ENCODE measurements around the gene EPB41.

The EPB41 gene

GRCh38 chr1:29142714-29143113, 228.3 kb downstream of the EPB41 start:
- TF ChIP-seq ZNF830 (tag by site-specific recombination; IDR thresholded peaks at IDR 0.05; ENCODE audit: low read depth) (no peak), ZNF521 (tag by site-specific recombination; IDR thresholded peaks at IDR 0.05) (no peak), IKZF3 (tag by site-specific recombination; IDR thresholded peaks at IDR 0.05) (no peak)
- TF ChIP-seq, protein P1, sequence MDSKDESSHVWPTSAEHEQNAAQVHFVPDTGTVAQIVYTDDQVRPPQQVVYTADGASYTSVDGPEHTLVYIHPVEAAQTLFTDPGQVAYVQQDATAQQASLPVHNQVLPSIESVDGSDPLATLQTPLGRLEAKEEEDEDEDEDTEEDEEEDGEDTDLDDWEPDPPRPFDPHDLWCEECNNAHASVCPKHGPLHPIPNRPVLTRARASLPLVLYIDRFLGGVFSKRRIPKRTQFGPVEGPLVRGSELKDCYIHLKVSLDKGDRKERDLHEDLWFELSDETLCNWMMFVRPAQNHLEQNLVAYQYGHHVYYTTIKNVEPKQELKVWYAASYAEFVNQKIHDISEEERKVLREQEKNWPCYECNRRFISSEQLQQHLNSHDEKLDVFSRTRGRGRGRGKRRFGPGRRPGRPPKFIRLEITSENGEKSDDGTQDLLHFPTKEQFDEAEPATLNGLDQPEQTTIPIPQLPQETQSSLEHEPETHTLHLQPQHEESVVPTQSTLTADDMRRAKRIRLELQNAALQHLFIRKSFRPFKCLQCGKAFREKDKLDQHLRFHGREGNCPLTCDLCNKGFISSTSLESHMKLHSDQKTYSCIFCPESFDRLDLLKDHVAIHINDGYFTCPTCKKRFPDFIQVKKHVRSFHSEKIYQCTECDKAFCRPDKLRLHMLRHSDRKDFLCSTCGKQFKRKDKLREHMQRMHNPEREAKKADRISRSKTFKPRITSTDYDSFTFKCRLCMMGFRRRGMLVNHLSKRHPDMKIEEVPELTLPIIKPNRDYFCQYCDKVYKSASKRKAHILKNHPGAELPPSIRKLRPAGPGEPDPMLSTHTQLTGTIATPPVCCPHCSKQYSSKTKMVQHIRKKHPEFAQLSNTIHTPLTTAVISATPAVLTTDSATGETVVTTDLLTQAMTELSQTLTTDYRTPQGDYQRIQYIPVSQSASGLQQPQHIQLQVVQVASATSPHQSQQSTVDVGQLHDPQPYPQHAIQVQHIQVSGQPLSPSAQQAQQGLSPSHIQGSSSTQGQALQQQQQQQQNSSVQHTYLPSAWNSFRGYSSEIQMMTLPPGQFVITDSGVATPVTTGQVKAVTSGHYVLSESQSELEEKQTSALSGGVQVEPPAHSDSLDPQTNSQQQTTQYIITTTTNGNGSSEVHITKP (tag by site-specific recombination; IDR thresholded peaks at IDR 0.05): no peak
- ChIA-PET POLR2A (no interaction called here), CTCF (no interaction called here)
- Histone ChIP-seq H3K36me3 (ENCODE audit: control insufficient read depth in 2 of 2, insufficient read depth in 1 of 2, low read length in 2 of 2) (peaks cover 23 to 32% of the 10 kb centered on the region in 2 experiments), H3K9me3 (ENCODE audit: control insufficient read depth, insufficient read depth, low read depth, low read length) (no peaks in the 10 kb centered on the region), H3K4me1 (ENCODE audit: control insufficient read depth, insufficient read depth, low read length) (no peaks in the 10 kb centered on the region), H3K27ac (ENCODE audit: extremely low read depth, low read depth, low read length) (no peak overlapping the region), H3K4me3 (ENCODE audit: low read depth, low read length) (no peak overlapping the region)

DNA sequence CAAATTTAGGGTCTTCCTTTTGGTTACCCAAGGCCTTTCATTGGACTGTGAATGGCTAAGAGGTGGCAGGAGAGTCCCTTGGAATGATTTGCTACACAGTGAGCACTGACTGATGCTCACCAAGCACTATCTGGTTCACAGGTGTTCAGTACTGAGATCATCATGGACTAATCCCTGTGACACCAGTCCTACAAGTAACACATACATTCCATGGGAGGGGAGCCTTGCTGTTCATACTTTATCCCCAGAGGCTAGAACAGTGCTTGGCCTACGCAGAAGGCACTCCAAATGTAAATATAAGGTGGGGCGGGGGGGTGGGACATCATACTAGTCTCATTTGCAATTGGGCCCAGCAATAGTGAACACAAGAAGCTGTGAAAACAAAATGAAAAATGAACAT, 229.8 kb downstream of the EPB41 start:
- TF ChIP-seq ZNF311 (tag by site-specific recombination; IDR thresholded peaks at IDR 0.05; ENCODE audit: borderline replicate concordance) (no peak), KLF10 (tag by site-specific recombination; IDR thresholded peaks at IDR 0.05) (no peak), ZNF423 (tag by site-specific recombination; IDR thresholded peaks at IDR 0.05) (no peak), ZIC2 (tag by site-specific recombination; IDR thresholded peaks at IDR 0.05) (no peak), ZNF544 (tag by site-specific recombination; IDR thresholded peaks at IDR 0.05) (no peak), FEZF1 (tag by site-specific recombination; IDR thresholded peaks at IDR 0.05) (no peak), ZNF394 (tag by site-specific recombination; IDR thresholded peaks at IDR 0.05; ENCODE audit: borderline replicate concordance) (no peak), ZNF391 (tag by site-specific recombination; IDR thresholded peaks at IDR 0.05; ENCODE audit: borderline replicate concordance, low read depth) (no peak)
- TF ChIP-seq, protein P2, sequence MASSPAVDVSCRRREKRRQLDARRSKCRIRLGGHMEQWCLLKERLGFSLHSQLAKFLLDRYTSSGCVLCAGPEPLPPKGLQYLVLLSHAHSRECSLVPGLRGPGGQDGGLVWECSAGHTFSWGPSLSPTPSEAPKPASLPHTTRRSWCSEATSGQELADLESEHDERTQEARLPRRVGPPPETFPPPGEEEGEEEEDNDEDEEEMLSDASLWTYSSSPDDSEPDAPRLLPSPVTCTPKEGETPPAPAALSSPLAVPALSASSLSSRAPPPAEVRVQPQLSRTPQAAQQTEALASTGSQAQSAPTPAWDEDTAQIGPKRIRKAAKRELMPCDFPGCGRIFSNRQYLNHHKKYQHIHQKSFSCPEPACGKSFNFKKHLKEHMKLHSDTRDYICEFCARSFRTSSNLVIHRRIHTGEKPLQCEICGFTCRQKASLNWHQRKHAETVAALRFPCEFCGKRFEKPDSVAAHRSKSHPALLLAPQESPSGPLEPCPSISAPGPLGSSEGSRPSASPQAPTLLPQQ (tag by site-specific recombination; IDR thresholded peaks at IDR 0.05): no peak
- POLR2A ChIA-PET: interaction anchor here (0.6 to 0.7 kb wide), 2 partner anchors 22 to 161 kb away, joined by 3 to 5 read pairs; no protein-coding TSS in a partner anchor
- Histone ChIP-seq H3K9me3 (ENCODE audit: control insufficient read depth, insufficient read depth, low read depth, low read length) (no peaks in the 10 kb centered on the region), H3K36me3 (ENCODE audit: control insufficient read depth in 2 of 2, insufficient read depth in 1 of 2, low read length in 2 of 2) (peaks cover 38 to 46% of the 10 kb centered on the region in 2 experiments), H3K4me1 (ENCODE audit: control insufficient read depth, insufficient read depth, low read length) (no peaks in the 10 kb centered on the region), H3K4me3 (ENCODE audit: low read depth, low read length) (no peak overlapping the region), H3K27ac (ENCODE audit: extremely low read depth, low read depth, low read length) (no peak overlapping the region)
- CTCF ChIA-PET: no interaction called here

DNA sequence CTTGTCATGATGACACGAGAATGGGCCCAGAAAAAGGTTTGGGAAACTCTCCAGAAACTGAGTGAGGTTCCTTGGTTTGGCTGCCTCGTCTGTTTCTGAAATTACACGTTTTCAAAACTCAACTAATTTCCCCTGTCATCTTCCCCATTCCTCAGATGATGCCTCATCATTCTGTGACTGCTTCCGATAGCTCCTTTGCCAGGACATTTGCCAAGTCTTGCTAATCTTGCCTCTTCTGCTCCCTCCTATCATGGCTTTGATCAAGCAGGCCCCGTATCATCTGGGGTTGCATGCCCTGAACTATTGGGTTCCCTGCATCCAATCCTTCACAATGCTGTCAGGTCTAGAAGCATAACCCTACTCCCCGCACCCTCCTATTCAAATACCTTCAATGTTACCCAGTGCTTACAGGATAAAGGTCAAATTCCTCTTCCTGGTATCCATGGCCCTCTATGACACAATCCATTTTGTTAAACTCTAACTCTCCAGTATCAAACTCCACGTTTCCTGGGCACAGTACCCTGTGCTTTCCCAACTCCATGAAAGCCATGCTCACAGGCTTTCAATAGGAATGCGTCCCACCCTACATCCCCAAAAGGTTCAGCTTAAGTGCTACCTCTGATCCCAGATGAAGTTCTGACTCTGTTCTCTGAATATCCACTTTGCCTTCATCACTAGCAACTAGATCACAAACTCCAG, 231.5 kb downstream of the EPB41 start:
- H3K36me3 ChIP-seq (ENCODE audit: control insufficient read depth in 2 of 2, insufficient read depth in 1 of 2, low read length in 2 of 2): peaks cover 54 to 63% of the 10 kb centered on the region in 2 experiments
- CTCF ChIA-PET: no interaction called here
- H3K9me3 ChIP-seq (ENCODE audit: control insufficient read depth, insufficient read depth, low read depth, low read length): no peaks in the 10 kb centered on the region
- no peak overlapping the region for H3K27ac ChIP-seq (ENCODE audit: extremely low read depth, low read depth, low read length)
- POLR2A ChIA-PET: interaction anchor here (0.6 kb wide), 1 partner anchor 22 kb away, joined by 3 read pairs; no protein-coding TSS in a partner anchor
- H3K4me3 ChIP-seq (ENCODE audit: low read depth, low read length): no peak overlapping the region
- H3K4me1 ChIP-seq (ENCODE audit: control insufficient read depth, insufficient read depth, low read length): no peaks in the 10 kb centered on the region
- TF ChIP-seq, protein P3, sequence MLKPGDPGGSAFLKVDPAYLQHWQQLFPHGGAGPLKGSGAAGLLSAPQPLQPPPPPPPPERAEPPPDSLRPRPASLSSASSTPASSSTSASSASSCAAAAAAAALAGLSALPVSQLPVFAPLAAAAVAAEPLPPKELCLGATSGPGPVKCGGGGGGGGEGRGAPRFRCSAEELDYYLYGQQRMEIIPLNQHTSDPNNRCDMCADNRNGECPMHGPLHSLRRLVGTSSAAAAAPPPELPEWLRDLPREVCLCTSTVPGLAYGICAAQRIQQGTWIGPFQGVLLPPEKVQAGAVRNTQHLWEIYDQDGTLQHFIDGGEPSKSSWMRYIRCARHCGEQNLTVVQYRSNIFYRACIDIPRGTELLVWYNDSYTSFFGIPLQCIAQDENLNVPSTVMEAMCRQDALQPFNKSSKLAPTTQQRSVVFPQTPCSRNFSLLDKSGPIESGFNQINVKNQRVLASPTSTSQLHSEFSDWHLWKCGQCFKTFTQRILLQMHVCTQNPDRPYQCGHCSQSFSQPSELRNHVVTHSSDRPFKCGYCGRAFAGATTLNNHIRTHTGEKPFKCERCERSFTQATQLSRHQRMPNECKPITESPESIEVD (tag by site-specific recombination; IDR thresholded peaks at IDR 0.05): no peak
- TF ChIP-seq ZNF157 (tag by site-specific recombination; IDR thresholded peaks at IDR 0.05): no peak
- no peak for TF ChIP-seq ZNF76 (tag by site-specific recombination; IDR thresholded peaks at IDR 0.05; ENCODE audit: borderline replicate concordance, low read depth)
- no peak for TF ChIP-seq ZNF148 (tag by site-specific recombination; IDR thresholded peaks at IDR 0.05; ENCODE audit: borderline replicate concordance)
- no peak for TF ChIP-seq ZBTB1 (tag by site-specific recombination; IDR thresholded peaks at IDR 0.05)
- no peak for TF ChIP-seq ZNF19 (tag by site-specific recombination; IDR thresholded peaks at IDR 0.05; ENCODE audit: low read depth)
- no peak for TF ChIP-seq SETDB1 (IDR thresholded peaks at IDR 0.05; ENCODE audit: insufficient read length, low read length)
- TF ChIP-seq ZNF473 (tag by site-specific recombination; IDR thresholded peaks at IDR 0.05): no peak
